Mesothelial cell of epicardium (in vitro differentiated cells): ENCODE measurements around the gene XPNPEP3. TPM values are rescaled to one million over a fixed set of nuclear protein-coding genes. Genes with fewer than 3 reads are reported as not detected.
A peak's percentile ranks its signal among the peaks of the same experiment; 100 is the strongest.
"Not testable (repeated sequence)": the region's sequence is repeated elsewhere in the genome, so short reads cannot be mapped to it uniquely, and the experiment has no call there.

ENCODE experiments used
- DNase-seq, 2 experiments: peaks; one replicate each; pipeline ENCODE4 v3.0.0; 2021; ENCODE audit warnings: low spot score in 2 of 2; ENCODE audit not compliant: unreplicated experiment in 2 of 2
- H3K27ac Mint-ChIP-seq: 2 replicates; pipeline ENCODE4 v1.8.0; 2021; ENCODE audit warnings: mixed read lengths
- H3K27me3 Mint-ChIP-seq: 2 replicates; pipeline ENCODE4 v1.8.0; 2021; ENCODE audit warnings: low read depth, mixed read lengths
- H3K36me3 Mint-ChIP-seq: 2 replicates; pipeline ENCODE4 v1.8.0; 2021; ENCODE audit warnings: mixed read lengths
- H3K4me1 Mint-ChIP-seq: 2 replicates; pipeline ENCODE4 v1.8.0; 2021; ENCODE audit warnings: mixed read lengths
- H3K4me3 Mint-ChIP-seq: 2 replicates; pipeline ENCODE4 v1.8.0; 2021; ENCODE audit warnings: mild to moderate bottlenecking, moderate library complexity, mixed read lengths
- H3K9me3 Mint-ChIP-seq: 2 replicates; pipeline ENCODE4 v1.8.0; 2021; ENCODE audit warnings: mixed read lengths
- CTCF ChIP-seq: fragments of 200-600 bp; sonication (generic); IDR thresholded peaks from one replicate; pipeline ENCODE4 v1.5.0; 2021; ENCODE audit warnings: antibody characterized with exemption; ENCODE audit not compliant: unreplicated experiment
- total RNA-seq: library from RNA; stranded (reverse); gene quantifications from 3 replicates; pipeline ENCODE4 v1.2.1, GENCODE V29; 2021

The XPNPEP3 gene
- total RNA-seq, 1 donor from 2014 or later = 21.2 TPM

DNA sequence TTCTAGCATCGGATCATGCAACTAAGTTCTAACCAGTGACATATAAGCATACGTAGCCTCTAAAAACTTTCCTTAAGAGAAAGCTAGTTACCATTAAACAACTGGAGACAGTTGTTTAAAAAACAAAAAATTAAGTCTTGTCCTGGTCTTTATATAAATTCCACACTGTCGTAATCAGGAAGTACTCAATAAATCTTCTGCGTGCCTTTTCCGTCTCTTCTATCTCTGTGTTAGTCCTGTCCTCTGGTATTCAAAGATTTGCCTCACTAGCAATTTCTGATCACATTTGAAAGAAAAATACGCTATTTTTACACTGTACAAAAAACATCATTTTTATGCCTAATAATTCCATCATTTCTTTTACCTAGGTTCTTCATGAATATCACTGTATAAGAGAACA lies 27.8 kb upstream of the XPNPEP3 start:
- TF ChIP-seq CTCF = no peak
- no peaks in the 10 kb centered on the region for H3K27me3 Mint-ChIP-seq
- DNase-seq = no peak
- H3K36me3 Mint-ChIP-seq = peaks cover 29% of the 10 kb centered on the region
- peak overlapping the region; percentile 55 for H3K27ac Mint-ChIP-seq
- no peak overlapping the region for H3K4me3 Mint-ChIP-seq
- H3K4me1 Mint-ChIP-seq = peaks cover 9% of the 10 kb centered on the region
- H3K9me3 Mint-ChIP-seq = no peaks in the 10 kb centered on the region

DNA sequence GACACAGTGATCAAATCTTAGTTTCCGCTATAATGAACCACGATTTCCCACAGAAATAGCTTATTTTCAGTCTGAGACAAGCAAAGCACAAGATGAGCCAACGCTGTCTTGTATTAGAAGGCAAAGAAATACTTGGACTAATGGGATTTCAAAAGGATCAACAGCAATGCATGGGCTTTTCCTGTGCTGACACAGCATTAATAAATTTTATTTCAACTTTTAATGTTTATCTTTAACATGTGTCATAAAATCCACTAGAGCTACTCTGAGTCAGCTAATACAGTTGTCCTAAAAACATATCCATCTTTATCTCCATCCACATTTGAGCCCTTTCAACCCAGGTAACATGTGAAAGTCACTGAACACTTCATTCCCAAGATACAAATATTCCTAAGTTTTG lies 22.3 kb upstream of the XPNPEP3 start:
- peaks cover 32% of the 10 kb centered on the region for H3K36me3 Mint-ChIP-seq
- no peaks in the 10 kb centered on the region for H3K9me3 Mint-ChIP-seq
- no peak overlapping the region for H3K27ac Mint-ChIP-seq
- no peaks in the 10 kb centered on the region for H3K4me1 Mint-ChIP-seq
- TF ChIP-seq CTCF = no peak
- DNase-seq = no peak
- H3K27me3 Mint-ChIP-seq = no peaks in the 10 kb centered on the region
- no peak overlapping the region for H3K4me3 Mint-ChIP-seq

DNA sequence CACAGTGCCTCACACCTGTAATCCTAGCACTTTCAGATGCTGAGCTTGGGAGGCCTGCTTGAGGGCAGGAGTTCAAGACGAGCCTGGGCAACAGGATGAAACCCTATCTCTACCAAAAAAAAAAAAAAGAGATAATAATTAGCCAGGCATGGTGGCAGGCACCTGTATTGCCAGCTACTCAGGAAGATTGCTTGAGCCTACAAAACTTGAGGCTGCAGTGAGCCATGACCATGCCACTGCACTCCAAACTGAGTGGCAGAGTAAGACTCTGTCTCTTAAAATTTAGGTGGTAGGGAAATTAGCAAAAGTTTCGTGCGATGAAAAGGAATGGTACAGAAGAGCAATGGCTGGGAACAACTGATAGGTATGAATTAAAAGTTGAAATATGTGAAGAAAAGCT lies 18.5 kb upstream of the XPNPEP3 start:
- Mint-ChIP-seq H3K4me3 (no peak overlapping the region), H3K9me3 (no peaks in the 10 kb centered on the region), H3K4me1 (no peaks in the 10 kb centered on the region), H3K27ac (peak overlapping the region; percentile 44), H3K36me3 (peaks cover 37% of the 10 kb centered on the region), H3K27me3 (no peaks in the 10 kb centered on the region)
- TF ChIP-seq CTCF = no peak
- DNase-seq = no peak

GRCh38 chr22:40844951-40845350 lies 12.0 kb upstream of the XPNPEP3 start:
- H3K9me3 Mint-ChIP-seq = no peaks in the 10 kb centered on the region

GRCh38 chr22:40845816-40846215 lies 11.1 kb upstream of the XPNPEP3 start:
- not testable (repeated sequence) for H3K9me3 Mint-ChIP-seq, H3K27ac Mint-ChIP-seq, H3K4me1 Mint-ChIP-seq, H3K27me3 Mint-ChIP-seq, H3K4me3 Mint-ChIP-seq, DNase-seq
- H3K36me3 Mint-ChIP-seq = peaks cover 37% of the 10 kb centered on the region

More at GRCh38 chr22:40844951-40845350, 12.0 kb upstream of the XPNPEP3 start:
- no peak for DNase-seq
- Mint-ChIP-seq H3K36me3 (peaks cover 41% of the 10 kb centered on the region), H3K4me1 (no peaks in the 10 kb centered on the region), H3K4me3 (no peak overlapping the region), H3K27me3 (no peaks in the 10 kb centered on the region), H3K27ac (peak overlapping the region; percentile 69)
- TF ChIP-seq CTCF = no peak

- TF ChIP-seq CTCF = no peak
- H3K27ac Mint-ChIP-seq = peak overlapping the region; percentile 73
These were observed 3.6 kb upstream of the XPNPEP3 start for GRCh38 chr22:40853333-40853732.

More at GRCh38 chr22:40853333-40853732, 3.6 kb upstream of the XPNPEP3 start:
- no peaks in the 10 kb centered on the region for H3K9me3 Mint-ChIP-seq
- no peaks in the 10 kb centered on the region for H3K27me3 Mint-ChIP-seq
- peaks cover 52% of the 10 kb centered on the region for H3K4me1 Mint-ChIP-seq
- peak overlapping the region; percentile 96 for H3K4me3 Mint-ChIP-seq
- H3K36me3 Mint-ChIP-seq = peaks cover 7% of the 10 kb centered on the region
- DNase-seq = no peak
